Liver (tissue), 9 donors: ENCODE measurements around the gene ANKRD11. TPM values are rescaled to one million over a fixed set of nuclear protein-coding genes. Genes with fewer than 3 reads are reported as not detected.

ENCODE experiments used
- DNase-seq: peaks from one replicate; pipeline ENCODE4 v3.0.0-alpha.2; 2017; ENCODE audit warnings: low spot score
- H3K27ac ChIP-seq, 2 donors: one replicate each; pipeline ENCODE4 v1.7.0; 2013; ENCODE audit warnings: inconsistent platforms in 2 of 2, low read length in 2 of 2, control low read depth in 1 of 2, low read depth in 1 of 2, mild to moderate bottlenecking in 1 of 2
- H3K27me3 ChIP-seq, 4 donors: one replicate each; pipeline versions ENCODE4 v1.6.1 to v1.7.0; 2013; ENCODE audit warnings: low read length in 3 of 4, inconsistent platforms in 1 of 4, mild to moderate bottlenecking in 1 of 4, moderate library complexity in 1 of 4; ENCODE audit not compliant: control insufficient read depth in 4 of 4, insufficient read depth in 4 of 4
- H3K36me3 ChIP-seq, 4 donors: one replicate each; pipeline versions ENCODE4 v1.6.1 to v1.7.0; 2013; ENCODE audit warnings: low read length in 3 of 4, mild to moderate bottlenecking in 3 of 4, low read depth in 1 of 4, moderate library complexity in 1 of 4; ENCODE audit not compliant: control insufficient read depth in 4 of 4, insufficient read depth in 3 of 4
- H3K4me1 ChIP-seq, 4 donors: one replicate each; pipeline versions ENCODE4 v1.6.1 to v1.7.0; 2013; ENCODE audit warnings: low read length in 3 of 4, mild to moderate bottlenecking in 3 of 4, moderate library complexity in 1 of 4; ENCODE audit not compliant: control insufficient read depth in 4 of 4, insufficient read depth in 4 of 4
- H3K4me3 ChIP-seq, 3 donors: one replicate each; pipeline versions ENCODE4 v1.6.1 to v1.7.0; 2013; ENCODE audit warnings: low read length in 3 of 3, control low read depth in 1 of 3, low read depth in 1 of 3, mild to moderate bottlenecking in 1 of 3
- H3K9ac ChIP-seq, 2 donors: one replicate each; pipeline ENCODE4 v1.7.0; 2013; ENCODE audit warnings: low read length in 2 of 2, mild to moderate bottlenecking in 2 of 2, moderate library complexity in 2 of 2, control low read depth in 1 of 2, low read depth in 1 of 2
- H3K9me3 ChIP-seq, 4 donors: one replicate each; pipeline versions ENCODE4 v1.6.1 to v1.7.0; 2013; ENCODE audit warnings: low read length in 3 of 4; ENCODE audit not compliant: control insufficient read depth in 4 of 4
- EGR1 ChIP-seq, 2 donors: IDR thresholded peaks; 2 replicates each; pipeline ENCODE4 v1.6.1; 2016 to 2018; ENCODE audit warnings: antibody characterized with exemption in 2 of 2, low read depth in 2 of 2
- FOXA1 ChIP-seq: IDR thresholded peaks from 2 replicates; pipeline ENCODE4 v1.6.1; 2016; ENCODE audit warnings: antibody characterized with exemption
- FOXA2 ChIP-seq: IDR thresholded peaks from 2 replicates; pipeline ENCODE4 v1.6.1; 2016; ENCODE audit warnings: antibody characterized with exemption
- GABPA ChIP-seq, 2 donors: IDR thresholded peaks in 1 of 2; conservative IDR thresholded peaks in 1 of 2; 2 replicates each; pipeline ENCODE4 v1.6.1; 2016; ENCODE audit warnings: antibody characterized with exemption in 2 of 2, mild to moderate bottlenecking in 1 of 2, moderate library complexity in 1 of 2
- HNF4A ChIP-seq, 2 donors: conservative IDR thresholded peaks; 2 replicates each; pipeline ENCODE4 v1.6.1; 2016; ENCODE audit warnings: antibody characterized with exemption in 2 of 2, mild to moderate bottlenecking in 2 of 2
- HNF4G ChIP-seq: IDR thresholded peaks from 2 replicates; pipeline ENCODE4 v1.6.1; 2016; ENCODE audit warnings: antibody characterized with exemption
- JUND ChIP-seq, 2 donors: IDR thresholded peaks; 2 replicates each; pipeline ENCODE4 v1.6.1; 2016; ENCODE audit warnings: antibody characterized with exemption in 2 of 2
- NR2F2 ChIP-seq: IDR thresholded peaks from 2 replicates; pipeline ENCODE4 v1.6.1; 2016; ENCODE audit warnings: antibody characterized with exemption
- RAD21 ChIP-seq, 2 donors: IDR thresholded peaks; 2 replicates each; pipeline ENCODE4 v1.6.1; 2016; ENCODE audit warnings: antibody characterized with exemption in 2 of 2, mild to moderate bottlenecking in 2 of 2
- RXRA ChIP-seq, 2 donors: IDR thresholded peaks; 2 replicates each; pipeline ENCODE4 v1.6.1; 2017 to 2018; ENCODE audit warnings: antibody characterized with exemption in 2 of 2, mild to moderate bottlenecking in 1 of 2
- SP1 ChIP-seq: IDR thresholded peaks from 2 replicates; pipeline ENCODE4 v1.6.1; 2018; ENCODE audit warnings: antibody characterized with exemption, mild to moderate bottlenecking
- TAF1 ChIP-seq: conservative IDR thresholded peaks from 2 replicates; pipeline ENCODE4 v1.6.1; 2016; ENCODE audit warnings: antibody characterized with exemption, mild to moderate bottlenecking
- WGBS: extraction: QIAGEN DNeasy Blood & Tissue Kit; methylation state at CpG from one replicate; pipeline ENCODE4 v1.1.7; 2013; 5-methylcytosine and 5-hydroxymethylcytosine counted together
- polyA plus RNA-seq, 2 donors: library from polyadenylated mRNA; stranded (reverse) in 1 of 2; unstranded in 1 of 2; fragments of 200-250 nt in 1 of 2; fragments of >200 nt in 1 of 2; fragmentation: Nextera tagmentation in 1 of 2; extraction: Ambion mirVana in 1 of 2; gene quantifications; one replicate each; pipeline versions ENCODE4 v1.2.1 to v1.2.3, GENCODE V29; 2013 to 2015
- total RNA-seq, 2 donors: library from RNA; depleted of rRNA; stranded (reverse); fragments of >200 nt; gene quantifications; one replicate each; pipeline ENCODE4 v1.2.3, GENCODE V29; 2014
- TF ChIP-seq, protein P1 (sequence below): IDR thresholded peaks from 2 replicates; pipeline ENCODE4 v1.6.1; 2016; ENCODE audit warnings: antibody characterized with exemption
- TF ChIP-seq, protein P2 (sequence below): fragments of 150-350 bp; IDR thresholded peaks from 2 replicates; pipeline ENCODE4 v1.5.1; 2017; ENCODE audit warnings: improper control_type of control experiment, low read depth, low read length; ENCODE audit not compliant: missing input control
- TF ChIP-seq, protein P3 (sequence below): IDR thresholded peaks from 2 replicates; pipeline ENCODE4 v1.6.1; 2016; ENCODE audit warnings: antibody characterized with exemption
- TF ChIP-seq, protein P4 (sequence below): IDR thresholded peaks from 2 replicates; pipeline ENCODE4 v1.6.1; 2016; ENCODE audit warnings: antibody characterized with exemption, mild to moderate bottlenecking
- TF ChIP-seq, protein P5 (sequence below): IDR thresholded peaks from 2 replicates; pipeline ENCODE4 v1.6.1; 2016; ENCODE audit warnings: antibody characterized with exemption
- donor health status: healthy.
- donor health status: healthy.
- donor health status: healthy.
- donor health status: healthy.
- donor health status: healthy.

ANKRD11 gene
- total and polyA plus RNA-seq, 4 donors = 16.3 to 55.1 (median 28.0) TPM

DNA sequence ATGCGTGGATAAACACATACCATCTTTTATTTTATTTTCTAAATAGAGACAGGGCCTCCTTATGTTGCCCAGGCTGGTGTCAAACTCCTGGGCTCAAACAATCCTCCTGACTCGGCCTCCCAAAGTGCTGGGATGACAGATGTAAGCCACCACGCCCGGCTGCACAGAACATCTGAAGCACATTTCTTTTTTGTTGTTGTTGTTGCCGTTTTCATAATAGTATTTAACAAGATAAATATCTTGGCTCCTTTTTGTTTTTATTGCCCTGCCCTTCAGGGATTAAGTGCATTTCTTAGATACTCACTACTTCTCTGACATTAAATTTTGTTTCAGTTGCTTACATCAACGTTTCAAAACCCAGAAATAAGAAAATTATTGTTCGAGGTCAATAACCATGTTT is 37.4 kb downstream of the ANKRD11 start:
- Histone ChIP-seq H3K27ac (no peak overlapping the region), H3K4me1 (peaks cover 11 to 34% (median 16%) of the 10 kb centered on the region in 4 donors), H3K36me3 (no peaks in the 10 kb centered on the region), H3K9me3 (no peaks in the 10 kb centered on the region), H3K4me3 (no peak overlapping the region), H3K27me3 (no peaks in the 10 kb centered on the region), H3K9ac (no peak overlapping the region)
- no peak for DNase-seq
- TF ChIP-seq EGR1 (IDR thresholded peaks at IDR 0.05; ENCODE audit: low read depth in 2 of 2) (no peak), RAD21 (IDR thresholded peaks at IDR 0.05) (no peak), FOXA1 (no peak), FOXA2 (no peak), GABPA (IDR thresholded peaks at IDR 0.05 in 1 of 2, conservative IDR thresholded peaks at IDR 0.05 in 1 of 2) (no peak), HNF4G (no peak), SP1 (no peak), RXRA (IDR thresholded peaks at IDR 0.05) (no peak), HNF4A (conservative IDR thresholded peaks at IDR 0.05) (no peak), NR2F2 (no peak), JUND (IDR thresholded peaks at IDR 0.05) (no peak), TAF1 (no peak)
- TF ChIP-seq, protein P1, sequence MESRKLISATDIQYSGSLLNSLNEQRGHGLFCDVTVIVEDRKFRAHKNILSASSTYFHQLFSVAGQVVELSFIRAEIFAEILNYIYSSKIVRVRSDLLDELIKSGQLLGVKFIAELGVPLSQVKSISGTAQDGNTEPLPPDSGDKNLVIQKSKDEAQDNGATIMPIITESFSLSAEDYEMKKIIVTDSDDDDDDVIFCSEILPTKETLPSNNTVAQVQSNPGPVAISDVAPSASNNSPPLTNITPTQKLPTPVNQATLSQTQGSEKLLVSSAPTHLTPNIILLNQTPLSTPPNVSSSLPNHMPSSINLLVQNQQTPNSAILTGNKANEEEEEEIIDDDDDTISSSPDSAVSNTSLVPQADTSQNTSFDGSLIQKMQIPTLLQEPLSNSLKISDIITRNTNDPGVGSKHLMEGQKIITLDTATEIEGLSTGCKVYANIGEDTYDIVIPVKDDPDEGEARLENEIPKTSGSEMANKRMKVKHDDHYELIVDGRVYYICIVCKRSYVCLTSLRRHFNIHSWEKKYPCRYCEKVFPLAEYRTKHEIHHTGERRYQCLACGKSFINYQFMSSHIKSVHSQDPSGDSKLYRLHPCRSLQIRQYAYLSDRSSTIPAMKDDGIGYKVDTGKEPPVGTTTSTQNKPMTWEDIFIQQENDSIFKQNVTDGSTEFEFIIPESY = no peak
- TF ChIP-seq, protein P2, sequence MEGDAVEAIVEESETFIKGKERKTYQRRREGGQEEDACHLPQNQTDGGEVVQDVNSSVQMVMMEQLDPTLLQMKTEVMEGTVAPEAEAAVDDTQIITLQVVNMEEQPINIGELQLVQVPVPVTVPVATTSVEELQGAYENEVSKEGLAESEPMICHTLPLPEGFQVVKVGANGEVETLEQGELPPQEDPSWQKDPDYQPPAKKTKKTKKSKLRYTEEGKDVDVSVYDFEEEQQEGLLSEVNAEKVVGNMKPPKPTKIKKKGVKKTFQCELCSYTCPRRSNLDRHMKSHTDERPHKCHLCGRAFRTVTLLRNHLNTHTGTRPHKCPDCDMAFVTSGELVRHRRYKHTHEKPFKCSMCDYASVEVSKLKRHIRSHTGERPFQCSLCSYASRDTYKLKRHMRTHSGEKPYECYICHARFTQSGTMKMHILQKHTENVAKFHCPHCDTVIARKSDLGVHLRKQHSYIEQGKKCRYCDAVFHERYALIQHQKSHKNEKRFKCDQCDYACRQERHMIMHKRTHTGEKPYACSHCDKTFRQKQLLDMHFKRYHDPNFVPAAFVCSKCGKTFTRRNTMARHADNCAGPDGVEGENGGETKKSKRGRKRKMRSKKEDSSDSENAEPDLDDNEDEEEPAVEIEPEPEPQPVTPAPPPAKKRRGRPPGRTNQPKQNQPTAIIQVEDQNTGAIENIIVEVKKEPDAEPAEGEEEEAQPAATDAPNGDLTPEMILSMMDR = no peak
- TF ChIP-seq, protein P3, sequence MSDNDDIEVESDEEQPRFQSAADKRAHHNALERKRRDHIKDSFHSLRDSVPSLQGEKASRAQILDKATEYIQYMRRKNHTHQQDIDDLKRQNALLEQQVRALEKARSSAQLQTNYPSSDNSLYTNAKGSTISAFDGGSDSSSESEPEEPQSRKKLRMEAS = no peak
- TF ChIP-seq, protein P4, sequence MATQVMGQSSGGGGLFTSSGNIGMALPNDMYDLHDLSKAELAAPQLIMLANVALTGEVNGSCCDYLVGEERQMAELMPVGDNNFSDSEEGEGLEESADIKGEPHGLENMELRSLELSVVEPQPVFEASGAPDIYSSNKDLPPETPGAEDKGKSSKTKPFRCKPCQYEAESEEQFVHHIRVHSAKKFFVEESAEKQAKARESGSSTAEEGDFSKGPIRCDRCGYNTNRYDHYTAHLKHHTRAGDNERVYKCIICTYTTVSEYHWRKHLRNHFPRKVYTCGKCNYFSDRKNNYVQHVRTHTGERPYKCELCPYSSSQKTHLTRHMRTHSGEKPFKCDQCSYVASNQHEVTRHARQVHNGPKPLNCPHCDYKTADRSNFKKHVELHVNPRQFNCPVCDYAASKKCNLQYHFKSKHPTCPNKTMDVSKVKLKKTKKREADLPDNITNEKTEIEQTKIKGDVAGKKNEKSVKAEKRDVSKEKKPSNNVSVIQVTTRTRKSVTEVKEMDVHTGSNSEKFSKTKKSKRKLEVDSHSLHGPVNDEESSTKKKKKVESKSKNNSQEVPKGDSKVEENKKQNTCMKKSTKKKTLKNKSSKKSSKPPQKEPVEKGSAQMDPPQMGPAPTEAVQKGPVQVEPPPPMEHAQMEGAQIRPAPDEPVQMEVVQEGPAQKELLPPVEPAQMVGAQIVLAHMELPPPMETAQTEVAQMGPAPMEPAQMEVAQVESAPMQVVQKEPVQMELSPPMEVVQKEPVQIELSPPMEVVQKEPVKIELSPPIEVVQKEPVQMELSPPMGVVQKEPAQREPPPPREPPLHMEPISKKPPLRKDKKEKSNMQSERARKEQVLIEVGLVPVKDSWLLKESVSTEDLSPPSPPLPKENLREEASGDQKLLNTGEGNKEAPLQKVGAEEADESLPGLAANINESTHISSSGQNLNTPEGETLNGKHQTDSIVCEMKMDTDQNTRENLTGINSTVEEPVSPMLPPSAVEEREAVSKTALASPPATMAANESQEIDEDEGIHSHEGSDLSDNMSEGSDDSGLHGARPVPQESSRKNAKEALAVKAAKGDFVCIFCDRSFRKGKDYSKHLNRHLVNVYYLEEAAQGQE = no peak
- 83% methylated on average over 7 of the region's 7 CpGs for WGBS

DNA sequence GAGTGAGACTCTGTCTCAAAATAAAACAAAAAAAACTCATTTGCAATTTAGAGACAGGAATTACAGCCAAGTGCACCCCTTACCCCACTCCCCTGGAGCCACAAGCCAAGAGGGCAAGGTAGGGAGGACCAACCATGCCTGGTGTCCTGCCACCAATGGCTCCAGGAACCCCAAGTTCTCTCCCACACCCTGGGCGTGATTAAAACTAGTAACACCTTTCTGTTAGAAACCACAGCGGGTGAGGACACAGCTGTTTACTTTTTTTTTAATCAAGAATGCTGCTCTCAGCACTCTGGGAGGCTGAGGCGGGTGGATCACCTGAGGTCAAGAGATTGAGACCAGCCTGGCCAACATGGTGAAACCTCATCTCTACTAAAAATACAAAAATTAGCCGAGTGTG is 38.1 kb downstream of the ANKRD11 start:
- Histone ChIP-seq H3K36me3 (no peaks in the 10 kb centered on the region), H3K9ac (no peak overlapping the region), H3K27ac (no peak overlapping the region), H3K4me1 (peaks cover 11 to 34% (median 18%) of the 10 kb centered on the region in 4 donors), H3K9me3 (no peaks in the 10 kb centered on the region), H3K27me3 (no peaks in the 10 kb centered on the region), H3K4me3 (no peak overlapping the region)
- DNase-seq = no peak
- WGBS = 72% methylated on average over 4 of the region's 4 CpGs
- TF ChIP-seq RAD21 (IDR thresholded peaks at IDR 0.05) = no peak
- no peak for TF ChIP-seq FOXA1
- TF ChIP-seq RXRA (IDR thresholded peaks at IDR 0.05) = no peak
- TF ChIP-seq, protein P4 = no peak
- TF ChIP-seq, protein P1 = no peak
- TF ChIP-seq, protein P3 = no peak
- no peak for TF ChIP-seq FOXA2
- no peak for TF ChIP-seq HNF4A (conservative IDR thresholded peaks at IDR 0.05)
- no peak for TF ChIP-seq TAF1
- TF ChIP-seq SP1 = no peak
- TF ChIP-seq, protein P5, sequence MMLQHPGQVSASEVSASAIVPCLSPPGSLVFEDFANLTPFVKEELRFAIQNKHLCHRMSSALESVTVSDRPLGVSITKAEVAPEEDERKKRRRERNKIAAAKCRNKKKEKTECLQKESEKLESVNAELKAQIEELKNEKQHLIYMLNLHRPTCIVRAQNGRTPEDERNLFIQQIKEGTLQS = no peak
- TF ChIP-seq JUND (IDR thresholded peaks at IDR 0.05) = no peak
- no peak for TF ChIP-seq NR2F2
